NCI-H774 (cell line): ENCODE results near the gene EDEM3.
A peak's percentile ranks its signal among the peaks of the same experiment; 100 is the strongest.
"Not testable (repeated sequence)": the region's sequence is repeated elsewhere in the genome, so short reads cannot be mapped to it uniquely, and the experiment has no call there.

Experiments
- DNase-seq: peaks from one replicate; lab custom pipeline; 2025; lab: John Stamatoyannopoulos, UW

Gene EDEM3

GRCh38 chr1:184770181-184770979, 15.7 kb upstream of the EDEM3 start:
- no peak for DNase-seq

DNA sequence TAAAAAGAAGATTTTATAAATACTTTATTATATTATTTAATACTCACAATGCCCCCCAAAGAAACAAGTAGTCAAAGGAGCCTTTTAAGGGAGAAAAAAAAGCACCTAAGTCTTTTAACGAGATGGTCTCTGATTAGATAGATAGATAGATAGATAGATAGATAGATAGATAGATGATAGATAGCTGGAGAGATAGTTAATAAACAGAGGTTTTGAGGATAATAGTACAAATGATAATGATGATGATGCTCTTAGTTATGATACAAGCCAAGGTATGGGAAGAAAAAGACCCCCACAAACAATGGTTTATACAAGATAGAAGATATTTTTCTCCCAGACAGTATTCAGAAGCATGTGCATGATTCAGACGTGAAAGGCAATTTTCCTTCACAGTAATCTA, 14.6 kb upstream of the EDEM3 start:
- no peak for DNase-seq

GRCh38 chr1:184768467-184768866, 13.8 kb upstream of the EDEM3 start:
- no peak for DNase-seq

- no peak for DNase-seq
These were observed 12.9 kb upstream of the EDEM3 start for GRCh38 chr1:184767591-184767990.

GRCh38 chr1:184764483-184764882, 9.8 kb upstream of the EDEM3 start:
- no peak for DNase-seq

- not testable (repeated sequence) for DNase-seq
These were observed 8.9 kb upstream of the EDEM3 start for GRCh38 chr1:184763520-184763919.

- no peak for DNase-seq
These were observed 7.4 kb upstream of the EDEM3 start for GRCh38 chr1:184761969-184762485.

DNA sequence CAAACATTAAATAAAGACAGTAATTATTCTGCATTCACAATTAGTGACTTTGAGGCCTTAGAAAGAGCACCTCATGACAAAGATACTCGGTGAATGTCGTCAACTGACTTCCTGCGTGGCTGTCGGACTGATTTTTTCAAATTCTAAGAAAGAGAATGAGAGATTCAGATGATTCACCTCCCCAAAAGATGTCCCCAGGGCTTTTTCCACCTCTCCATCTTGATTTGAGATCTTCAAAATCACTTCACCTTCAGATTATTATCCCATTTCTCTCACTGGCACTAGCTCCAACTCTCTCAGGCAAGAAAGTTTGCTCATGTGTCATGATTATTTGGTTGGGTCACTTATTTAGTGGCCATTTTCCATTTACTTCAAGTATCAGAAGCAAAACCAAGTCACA, 5.0 kb upstream of the EDEM3 start:
- no peak for DNase-seq

DNA sequence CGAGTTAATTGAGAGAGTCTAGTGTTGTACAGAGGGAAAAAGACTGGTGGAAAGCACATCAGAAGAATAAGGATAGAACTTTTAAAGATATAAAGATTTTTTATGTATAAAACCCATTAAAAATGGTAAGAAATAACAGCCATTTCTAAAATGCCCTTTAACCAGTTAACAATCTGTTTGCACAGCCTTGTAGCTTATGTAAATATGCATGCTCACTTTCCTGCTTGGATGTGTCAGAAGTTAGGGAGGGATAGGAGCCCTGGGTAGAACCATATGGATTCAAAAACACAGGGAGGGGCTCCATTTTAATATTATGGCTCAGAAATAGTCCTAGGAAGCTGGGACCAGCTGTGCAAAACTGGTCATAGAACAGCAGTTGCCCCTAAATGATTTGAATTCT, 4.5 kb upstream of the EDEM3 start:
- DNase-seq, result no peak

DNA sequence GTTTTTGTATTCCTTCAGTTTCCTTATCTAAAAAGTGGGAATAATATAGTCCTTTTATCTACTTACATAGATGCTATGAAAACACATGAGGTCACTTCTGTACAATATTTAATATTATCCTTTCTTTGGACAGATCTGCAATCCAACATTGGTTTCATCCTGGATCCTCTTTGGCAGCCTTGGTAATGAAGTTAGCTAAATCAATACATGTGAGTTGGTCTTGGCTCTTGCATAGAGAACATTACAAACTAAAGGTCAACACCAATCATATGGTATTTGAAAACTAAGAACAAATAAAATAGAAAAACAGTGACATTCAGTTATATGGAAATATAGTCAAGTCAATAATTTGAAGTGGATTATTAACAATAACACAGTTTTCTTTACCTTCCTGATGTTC, 3.2 kb upstream of the EDEM3 start:
- no peak for DNase-seq

GRCh38 chr1:184757406-184757805, 2.7 kb upstream of the EDEM3 start:
- no peak for DNase-seq

DNA sequence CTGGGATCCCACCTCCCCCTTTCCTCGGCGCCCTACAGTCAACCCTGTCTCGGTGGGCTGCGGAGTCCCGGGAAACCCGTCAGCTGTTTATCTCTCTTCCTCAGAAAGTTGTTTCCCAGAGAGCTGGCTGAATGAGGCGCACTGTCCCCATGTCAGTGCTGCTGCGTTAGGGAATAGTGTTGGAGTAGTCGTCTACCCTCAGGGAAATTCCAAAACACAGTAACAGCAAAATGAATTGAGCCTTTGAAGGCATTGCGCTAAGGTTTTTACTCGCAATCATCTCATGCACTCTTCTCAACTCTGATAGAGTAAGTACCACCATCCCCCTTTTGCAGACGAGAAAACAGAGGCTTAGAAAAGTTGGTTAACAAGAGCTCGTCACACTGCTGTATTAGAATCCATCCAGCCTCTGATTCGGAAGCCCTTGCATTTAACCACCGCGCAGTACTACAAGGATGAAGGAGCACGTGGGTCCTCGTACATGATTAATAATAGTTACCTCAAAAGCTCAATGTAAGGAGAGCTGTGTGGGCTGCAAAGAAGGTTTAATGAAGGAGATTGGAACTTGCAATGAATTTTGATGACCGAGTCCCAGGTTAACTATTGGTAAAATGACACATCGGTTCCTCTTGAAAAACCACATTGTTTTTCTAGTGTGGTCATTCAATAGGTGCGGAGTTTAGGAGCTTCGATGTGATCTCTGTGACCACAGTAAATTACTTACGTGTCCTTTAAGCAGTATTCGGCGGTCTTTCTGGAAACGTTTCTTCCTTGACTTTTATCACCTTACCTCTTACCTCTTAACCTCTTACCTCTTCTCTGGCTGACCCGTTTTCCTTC, 788 bp upstream of the EDEM3 start:
- no peak for DNase-seq

- DNase-seq, result no peak
These were observed 816 bp downstream of the EDEM3 start for GRCh38 chr1:184753608-184754475.

DNA sequence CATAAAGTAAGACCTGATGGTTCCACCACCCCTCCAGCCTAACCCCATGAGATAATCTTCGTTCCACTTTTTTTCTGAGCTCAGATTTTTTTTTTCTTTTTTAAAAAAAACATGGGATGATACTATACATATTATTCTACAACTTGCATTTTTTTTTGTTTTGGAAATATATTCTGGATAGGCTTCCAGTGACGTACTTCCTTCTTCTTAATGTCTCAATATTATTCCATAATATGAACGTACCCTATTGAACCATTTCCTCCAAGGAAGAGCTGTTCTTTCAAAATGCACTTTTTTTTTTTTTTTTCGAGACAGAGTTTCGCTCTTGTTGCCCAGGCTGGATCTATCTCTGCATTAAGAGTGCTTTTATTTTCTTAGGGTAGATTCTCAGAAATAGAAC, 1.5 kb downstream of the EDEM3 start:
- no peak for DNase-seq

GRCh38 chr1:184752656-184753055, 2.0 kb downstream of the EDEM3 start:
- no peak for DNase-seq

- no peak for DNase-seq
These were observed 5.9 kb downstream of the EDEM3 start for GRCh38 chr1:184748740-184749139.

GRCh38 chr1:184747089-184747955, 7.3 kb downstream of the EDEM3 start:
- no peak for DNase-seq

GRCh38 chr1:184745929-184746638, 8.6 kb downstream of the EDEM3 start:
- peak; percentile 48 for DNase-seq

GRCh38 chr1:184745110-184745509, 9.5 kb downstream of the EDEM3 start:
- DNase-seq, result no peak

DNA sequence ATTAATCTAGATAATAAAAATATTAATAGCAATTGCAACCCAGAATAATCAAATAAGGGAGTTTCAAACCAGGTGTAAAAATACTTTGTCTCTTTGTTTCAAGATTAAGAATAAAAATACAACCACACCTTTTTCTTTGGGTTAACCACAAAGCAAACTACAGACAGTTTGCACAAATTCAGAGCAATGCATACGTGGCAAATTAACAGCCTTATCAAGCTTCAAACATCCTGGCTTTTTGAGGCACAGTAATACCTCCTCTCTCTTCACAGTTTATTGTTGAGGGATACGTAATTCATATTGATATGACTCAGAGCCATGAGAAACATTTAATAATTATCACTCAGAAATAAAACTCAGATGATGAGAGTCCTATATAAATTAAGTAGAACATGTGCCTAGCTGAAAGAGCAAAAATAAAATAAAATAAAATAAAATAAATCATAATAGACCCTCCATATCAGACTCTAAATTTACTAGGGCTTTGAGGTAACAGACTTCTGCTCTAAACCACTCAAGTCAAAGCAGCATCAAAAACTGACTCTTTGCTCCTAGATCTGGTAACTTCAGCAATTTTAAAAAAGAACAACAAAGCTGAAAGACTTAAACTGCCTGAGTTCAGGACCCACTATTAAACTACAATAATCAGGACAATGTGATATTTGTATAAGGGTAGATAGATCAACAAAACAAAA, 11.4 kb downstream of the EDEM3 start:
- no peak for DNase-seq
